SK-N-SH treated with all-trans-retinoic acid at 6 μM for 48 hours (cell line): ENCODE results near the gene RAD51AP1.

Experiments
- ATAC-seq: fragments of 200-7000 bp; cut with Tn5 transposase; 3 replicates; pipeline ENCODE4 v1.9.1; 2020; ENCODE audit warnings: mild to moderate bottlenecking, moderate library complexity
- ARNTL ChIP-seq: fragments of 450-650 bp; formaldehyde crosslinking; IDR thresholded peaks from 2 replicates; pipeline ENCODE4 v1.5.0; 2020; ENCODE audit warnings: low read depth, mild to moderate bottlenecking, moderate library complexity, borderline replicate concordance
- BACH2 ChIP-seq: fragments of 250-450 bp; sonication (Bioruptor Pico); IDR thresholded peaks from 2 replicates; pipeline ENCODE4 v1.9.0; 2021; ENCODE audit warnings: mild to moderate bottlenecking, borderline replicate concordance
- CREB5 ChIP-seq: fragments of 250-450 bp; sonication (Bioruptor Pico); IDR thresholded peaks from 2 replicates; pipeline ENCODE4 v1.5.1; 2020; ENCODE audit warnings: low read depth, mild to moderate bottlenecking, moderate library complexity
- CSDC2 ChIP-seq: fragments of 250-450 bp; sonication (Bioruptor Pico); IDR thresholded peaks from 2 replicates; pipeline ENCODE4 v1.5.0; 2020; ENCODE audit warnings: mild to moderate bottlenecking, moderate library complexity
- ESRRG ChIP-seq: fragments of 250-450 bp; sonication (Bioruptor Pico); IDR thresholded peaks from 2 replicates; pipeline ENCODE4 v1.6.1; 2021; ENCODE audit warnings: mild to moderate bottlenecking
- GLIS3 ChIP-seq: fragments of 250-450 bp; sonication (Bioruptor Pico); IDR thresholded peaks from 2 replicates; pipeline ENCODE4 v1.5.0; 2020; ENCODE audit warnings: mild to moderate bottlenecking, moderate library complexity
- ISL1 ChIP-seq: fragments of 250-450 bp; sonication (Bioruptor Pico); IDR thresholded peaks from 2 replicates; pipeline ENCODE4 v2.1.2; 2022; ENCODE audit warnings: mild to moderate bottlenecking, moderate library complexity
- OSR1 ChIP-seq: fragments of 250-450 bp; sonication (Bioruptor Pico); IDR thresholded peaks from 2 replicates; pipeline ENCODE4 v1.8.0; 2022; ENCODE audit warnings: moderate library complexity, mild to moderate bottlenecking, inconsistent platforms
- PATZ1 ChIP-seq: fragments of 250-450 bp; sonication (Bioruptor Pico); IDR thresholded peaks from 2 replicates; pipeline ENCODE4 v1.8.0; 2020; ENCODE audit warnings: mild to moderate bottlenecking, moderate library complexity, borderline replicate concordance
- PPARA ChIP-seq: fragments of 250-450 bp; sonication (Bioruptor Pico); IDR thresholded peaks from 2 replicates; pipeline ENCODE4 v1.5.0; 2020; ENCODE audit warnings: mild to moderate bottlenecking, borderline replicate concordance
- SNAI2 ChIP-seq: fragments of 250-450 bp; sonication (Bioruptor Pico); IDR thresholded peaks from 2 replicates; pipeline ENCODE4 v1.5.0; 2020; ENCODE audit warnings: mild to moderate bottlenecking, moderate library complexity
- TCF4 ChIP-seq: fragments of 250-450 bp; sonication (Bioruptor Pico); IDR thresholded peaks from 2 replicates; pipeline ENCODE4 v1.8.0; 2021; ENCODE audit warnings: mild to moderate bottlenecking, moderate library complexity, borderline replicate concordance
- TSHZ2 ChIP-seq: fragments of 250-450 bp; sonication (Bioruptor Pico); IDR thresholded peaks from 2 replicates; pipeline ENCODE4 v1.5.0; 2020; ENCODE audit warnings: mild to moderate bottlenecking, moderate library complexity
- ZC3H10 ChIP-seq: fragments of 250-450 bp; sonication (Bioruptor Pico); IDR thresholded peaks from 2 replicates; pipeline ENCODE4 v1.5.1; 2021; ENCODE audit warnings: mild to moderate bottlenecking, moderate library complexity
- ZFP3 ChIP-seq: fragments of 250-450 bp; sonication (Bioruptor Pico); IDR thresholded peaks from 2 replicates; pipeline ENCODE4 v1.5.0; 2020; ENCODE audit warnings: mild to moderate bottlenecking, moderate library complexity
- ZFP30 ChIP-seq: fragments of 450-650 bp; formaldehyde crosslinking; IDR thresholded peaks from 2 replicates; pipeline ENCODE4 v1.5.0; 2022; ENCODE audit warnings: mild to moderate bottlenecking, moderate library complexity
- ZNF565 ChIP-seq: fragments of 450-650 bp; formaldehyde crosslinking; conservative IDR thresholded peaks from 2 replicates; pipeline ENCODE4 v1.5.0; 2020; ENCODE audit warnings: low read depth, mild to moderate bottlenecking, moderate library complexity
- ZNF70 ChIP-seq: fragments of 450-650 bp; formaldehyde crosslinking; IDR thresholded peaks from 2 replicates; pipeline ENCODE4 v1.5.0; 2020; ENCODE audit warnings: mild to moderate bottlenecking, moderate library complexity
- ZNF8 ChIP-seq: fragments of 450-650 bp; formaldehyde crosslinking; IDR thresholded peaks from 2 replicates; pipeline ENCODE4 v1.5.0; 2020; ENCODE audit warnings: mild to moderate bottlenecking, moderate library complexity
- TF ChIP-seq, protein P1 (sequence below): fragments of 250-450 bp; sonication (Bioruptor Pico); IDR thresholded peaks from 2 replicates; pipeline ENCODE4 v1.8.0; 2021; ENCODE audit warnings: low read depth, mild to moderate bottlenecking, moderate library complexity, borderline replicate concordance
- TF ChIP-seq, protein P2 (sequence below): fragments of 250-450 bp; sonication (Bioruptor Pico); IDR thresholded peaks from 2 replicates; pipeline ENCODE4 v1.5.1; 2021; ENCODE audit warnings: mild to moderate bottlenecking, moderate library complexity

Gene RAD51AP1

GRCh38 chr12:4589941-4590340, 51.3 kb downstream of the RAD51AP1 start:
- no peak for ATAC-seq
- TF ChIP-seq ZNF8 (CRISPR knock-in tag): no peak
- TF ChIP-seq GLIS3: no peak
- no peak for TF ChIP-seq OSR1 (CRISPR knock-in tag)
- no peak for TF ChIP-seq ISL1 (CRISPR knock-in tag)

- TF ChIP-seq ISL1 (CRISPR knock-in tag): no peak
- TF ChIP-seq CSDC2: no peak
- no peak for TF ChIP-seq ZC3H10 (CRISPR knock-in tag)
- TF ChIP-seq, protein P1, sequence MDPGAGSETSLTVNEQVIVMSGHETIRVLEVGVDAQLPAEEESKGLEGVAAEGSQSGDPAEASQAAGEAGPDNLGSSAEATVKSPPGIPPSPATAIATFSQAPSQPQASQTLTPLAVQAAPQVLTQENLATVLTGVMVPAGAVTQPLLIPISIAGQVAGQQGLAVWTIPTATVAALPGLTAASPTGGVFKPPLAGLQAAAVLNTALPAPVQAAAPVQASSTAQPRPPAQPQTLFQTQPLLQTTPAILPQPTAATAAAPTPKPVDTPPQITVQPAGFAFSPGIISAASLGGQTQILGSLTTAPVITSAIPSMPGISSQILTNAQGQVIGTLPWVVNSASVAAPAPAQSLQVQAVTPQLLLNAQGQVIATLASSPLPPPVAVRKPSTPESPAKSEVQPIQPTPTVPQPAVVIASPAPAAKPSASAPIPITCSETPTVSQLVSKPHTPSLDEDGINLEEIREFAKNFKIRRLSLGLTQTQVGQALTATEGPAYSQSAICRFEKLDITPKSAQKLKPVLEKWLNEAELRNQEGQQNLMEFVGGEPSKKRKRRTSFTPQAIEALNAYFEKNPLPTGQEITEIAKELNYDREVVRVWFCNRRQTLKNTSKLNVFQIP (CRISPR knock-in tag): no peak
- no peak for TF ChIP-seq ZFP30 (CRISPR knock-in tag)
- no peak for TF ChIP-seq ZNF8 (CRISPR knock-in tag)
- TF ChIP-seq ESRRG (CRISPR knock-in tag): no peak
- no peak for TF ChIP-seq CREB5 (CRISPR knock-in tag)
- no peak for TF ChIP-seq TSHZ2 (CRISPR knock-in tag)
- TF ChIP-seq, protein P2, sequence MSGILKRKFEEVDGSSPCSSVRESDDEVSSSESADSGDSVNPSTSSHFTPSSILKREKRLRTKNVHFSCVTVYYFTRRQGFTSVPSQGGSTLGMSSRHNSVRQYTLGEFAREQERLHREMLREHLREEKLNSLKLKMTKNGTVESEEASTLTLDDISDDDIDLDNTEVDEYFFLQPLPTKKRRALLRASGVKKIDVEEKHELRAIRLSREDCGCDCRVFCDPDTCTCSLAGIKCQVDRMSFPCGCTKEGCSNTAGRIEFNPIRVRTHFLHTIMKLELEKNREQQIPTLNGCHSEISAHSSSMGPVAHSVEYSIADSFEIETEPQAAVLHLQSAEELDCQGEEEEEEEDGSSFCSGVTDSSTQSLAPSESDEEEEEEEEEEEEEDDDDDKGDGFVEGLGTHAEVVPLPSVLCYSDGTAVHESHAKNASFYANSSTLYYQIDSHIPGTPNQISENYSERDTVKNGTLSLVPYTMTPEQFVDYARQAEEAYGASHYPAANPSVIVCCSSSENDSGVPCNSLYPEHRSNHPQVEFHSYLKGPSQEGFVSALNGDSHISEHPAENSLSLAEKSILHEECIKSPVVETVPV (CRISPR knock-in tag): no peak
- TF ChIP-seq TCF4 (CRISPR knock-in tag): no peak
- TF ChIP-seq ARNTL (CRISPR knock-in tag): no peak
- TF ChIP-seq ZNF70: no peak
- ATAC-seq: no peak
Measured at GRCh38 chr12:4591180-4591687, 52.5 kb downstream of the RAD51AP1 start.

GRCh38 chr12:4595881-4596280, 57.2 kb downstream of the RAD51AP1 start:
- TF ChIP-seq SNAI2 (CRISPR knock-in tag): no peak
- TF ChIP-seq, protein P1 (CRISPR knock-in tag): no peak
- no peak for TF ChIP-seq PPARA
- no peak for TF ChIP-seq ZNF8 (CRISPR knock-in tag)
- TF ChIP-seq ESRRG (CRISPR knock-in tag): no peak
- no peak for TF ChIP-seq BACH2 (CRISPR knock-in tag)
- TF ChIP-seq ZFP3 (CRISPR knock-in tag): no peak
- no peak for TF ChIP-seq PATZ1 (CRISPR knock-in tag)
- no peak for TF ChIP-seq OSR1 (CRISPR knock-in tag)
- TF ChIP-seq ZNF70: no peak
- no peak for TF ChIP-seq ZNF565 (CRISPR knock-in tag)
- TF ChIP-seq, all 23 proteins: peak for 0
- ATAC-seq: no peak
